Daoy (cell line): ENCODE measurements around the gene TGFBI. TPM values are rescaled to one million over a fixed set of nuclear protein-coding genes. Genes with fewer than 3 reads are reported as not detected.

Experiments
- DNase-seq: peaks from one replicate; pipeline ENCODE4 v3.0.0-alpha.2; 2015; ENCODE audit warnings: low read depth
- total RNA-seq: library from RNA; depleted of rRNA; stranded (reverse); fragments of >200 nt; shearing (Covaris generic); gene quantifications from 2 replicates; pipeline ENCODE4 v1.2.3, GENCODE V29; 2014

The TGFBI gene
- total RNA-seq, 1 experiment from 2014 or later, result 1,682 TPM

DNA sequence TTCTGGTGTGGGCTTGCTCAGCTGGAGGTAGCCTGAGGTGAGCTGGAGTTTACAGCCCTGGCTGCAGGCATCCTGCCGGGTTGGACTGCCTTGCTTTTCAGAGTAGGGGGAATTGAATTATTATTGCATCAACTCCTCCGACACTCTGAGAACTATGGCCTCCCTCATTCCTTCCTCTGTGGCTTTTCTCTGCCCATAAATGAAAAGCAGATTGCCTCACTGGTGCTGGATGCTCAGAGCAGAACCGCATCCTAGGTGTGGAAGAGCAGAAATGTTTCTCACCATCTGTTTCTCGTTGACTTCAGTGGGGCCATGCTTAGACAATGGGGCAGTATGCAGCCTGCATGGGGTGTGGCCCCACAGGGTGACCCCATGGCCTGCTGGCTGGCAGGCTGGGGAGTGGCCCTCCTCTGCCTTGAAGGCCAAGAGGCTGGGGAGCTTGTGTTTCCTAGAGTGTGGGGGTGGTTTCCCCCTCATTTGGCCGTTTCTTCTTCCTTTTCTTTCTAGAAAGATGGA is 27.3 kb upstream of the TGFBI start:
- DNase-seq, result peak; percentile 44

DNA sequence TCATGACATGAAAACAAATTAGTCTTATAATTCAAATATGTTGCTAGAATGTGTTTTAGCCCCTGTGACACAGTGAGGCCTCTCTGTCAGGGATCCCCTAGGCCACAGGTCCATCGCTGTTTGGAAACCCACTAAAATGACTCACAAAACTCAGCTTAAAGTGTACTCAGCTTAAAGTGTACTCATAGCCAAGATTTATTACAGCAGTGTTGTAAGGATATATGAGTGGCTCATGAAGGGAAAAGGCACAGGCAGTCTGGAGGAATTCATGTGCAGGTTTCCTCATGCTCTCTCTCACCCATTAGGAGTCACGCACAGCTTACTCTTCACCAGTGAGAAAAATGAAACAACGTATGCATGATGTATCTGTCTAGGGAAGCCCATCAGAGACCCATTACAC is 24.4 kb upstream of the TGFBI start:
- peak; percentile 74 for DNase-seq

DNA sequence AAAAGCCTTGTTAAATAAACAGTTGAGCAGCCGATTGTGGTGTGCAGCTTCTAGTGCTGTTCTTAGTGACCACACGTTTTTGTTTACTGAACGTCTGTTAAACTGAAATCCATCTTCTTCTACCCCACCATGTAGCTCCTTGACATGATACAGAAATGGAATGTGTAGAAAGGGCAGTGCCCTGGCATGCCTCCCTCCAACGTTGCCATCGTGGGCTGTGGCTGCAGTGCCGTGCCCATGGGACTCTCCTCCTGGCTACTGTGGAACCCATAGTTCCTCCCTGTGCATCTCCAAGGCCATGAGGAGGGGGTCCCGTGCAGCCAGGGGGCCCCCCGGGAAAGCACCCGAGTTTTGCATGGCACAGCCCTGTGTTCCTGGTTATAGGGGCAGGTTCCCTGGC is 23.3 kb upstream of the TGFBI start:
- no peak for DNase-seq

DNA sequence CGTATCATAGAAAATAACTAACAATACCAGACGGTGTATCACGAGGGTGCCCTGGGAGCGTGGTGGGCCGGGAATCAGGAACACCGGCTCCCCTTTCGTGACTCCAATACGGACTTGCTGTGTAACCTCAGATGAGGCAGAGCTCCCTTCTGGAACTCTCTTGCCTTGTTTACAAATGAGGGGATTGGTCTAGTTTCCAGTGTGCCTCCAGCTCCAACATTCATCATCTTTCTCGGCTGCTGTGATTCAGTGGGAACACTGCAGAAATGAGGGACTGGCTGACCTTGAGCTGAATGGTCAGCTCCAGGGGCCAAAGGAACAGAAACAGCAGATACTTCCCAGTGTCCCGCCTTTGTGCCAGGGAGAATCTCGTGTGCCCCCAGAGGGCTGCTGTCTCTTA is 22.6 kb upstream of the TGFBI start:
- DNase-seq, result peak; percentile 81

DNA sequence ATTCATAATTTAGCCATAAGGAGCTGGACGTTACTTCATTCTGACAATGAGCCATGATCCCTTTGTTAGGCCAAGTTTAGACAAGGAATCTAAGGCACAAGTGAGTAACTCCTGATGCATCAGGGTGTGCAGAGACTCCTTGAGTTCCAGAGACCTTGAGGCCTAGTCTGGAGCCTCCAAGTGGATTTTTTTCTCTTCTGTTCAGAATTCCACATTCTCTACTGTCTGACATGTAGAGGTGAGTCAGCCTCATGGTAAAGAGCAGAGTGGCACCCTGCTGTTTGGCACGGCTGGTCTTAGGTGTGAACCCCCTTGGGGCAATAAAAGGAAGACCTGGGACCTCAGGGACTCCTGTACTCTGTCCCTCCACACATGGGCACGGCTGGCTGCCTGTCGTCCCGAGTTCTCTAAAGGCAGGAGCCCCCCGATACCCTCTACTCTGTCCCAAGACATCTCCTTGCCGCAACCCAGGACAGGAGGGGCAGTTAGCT is 22.0 kb upstream of the TGFBI start:
- DNase-seq, result peak; percentile 94

DNA sequence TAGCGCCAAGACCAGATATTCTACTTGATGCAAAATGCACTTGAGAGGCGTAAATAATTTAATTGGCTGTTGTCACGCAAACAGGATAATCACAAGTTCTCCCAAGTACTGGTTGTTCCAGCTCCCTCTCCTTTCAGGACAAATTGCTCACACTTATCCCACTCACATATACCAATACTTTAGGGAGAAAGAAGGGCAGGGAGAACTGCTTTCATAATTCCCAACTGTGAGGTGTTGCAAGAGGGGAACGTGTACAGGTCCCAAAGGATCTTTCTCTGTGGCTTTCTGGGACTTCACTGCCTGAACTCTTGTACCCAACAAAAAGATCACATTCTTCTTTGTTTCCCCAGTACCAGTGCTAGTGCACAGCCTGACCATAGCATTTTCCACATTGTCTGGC is 21.5 kb upstream of the TGFBI start:
- no peak for DNase-seq

DNA sequence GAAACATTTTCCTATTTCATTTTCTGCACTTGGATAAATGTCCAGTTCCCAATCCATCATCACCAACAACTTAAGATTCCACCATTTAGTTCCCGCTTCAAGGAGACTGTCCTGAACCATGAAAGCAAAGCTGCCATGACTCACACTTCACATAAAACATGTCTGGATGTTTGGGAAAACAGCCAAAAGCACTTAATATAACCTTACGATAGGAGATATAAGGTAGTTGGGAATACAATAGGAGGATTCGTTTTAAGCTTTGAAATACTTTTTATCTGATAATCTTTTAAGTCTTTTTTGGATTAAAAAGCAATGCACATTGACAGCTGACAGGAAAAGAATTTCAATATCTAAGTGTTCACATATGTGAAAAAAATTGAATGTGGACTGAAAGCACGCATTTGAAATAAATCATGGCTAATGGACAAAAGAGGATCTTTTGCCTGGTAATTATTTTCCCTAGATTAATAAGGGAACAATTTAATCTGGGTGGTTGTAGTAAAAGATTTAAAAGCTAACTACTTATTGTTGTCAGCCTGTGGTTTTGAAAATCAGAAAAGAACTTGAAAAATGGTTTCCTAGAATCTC is 17.3 kb upstream of the TGFBI start:
- peak; percentile 89 for DNase-seq

DNA sequence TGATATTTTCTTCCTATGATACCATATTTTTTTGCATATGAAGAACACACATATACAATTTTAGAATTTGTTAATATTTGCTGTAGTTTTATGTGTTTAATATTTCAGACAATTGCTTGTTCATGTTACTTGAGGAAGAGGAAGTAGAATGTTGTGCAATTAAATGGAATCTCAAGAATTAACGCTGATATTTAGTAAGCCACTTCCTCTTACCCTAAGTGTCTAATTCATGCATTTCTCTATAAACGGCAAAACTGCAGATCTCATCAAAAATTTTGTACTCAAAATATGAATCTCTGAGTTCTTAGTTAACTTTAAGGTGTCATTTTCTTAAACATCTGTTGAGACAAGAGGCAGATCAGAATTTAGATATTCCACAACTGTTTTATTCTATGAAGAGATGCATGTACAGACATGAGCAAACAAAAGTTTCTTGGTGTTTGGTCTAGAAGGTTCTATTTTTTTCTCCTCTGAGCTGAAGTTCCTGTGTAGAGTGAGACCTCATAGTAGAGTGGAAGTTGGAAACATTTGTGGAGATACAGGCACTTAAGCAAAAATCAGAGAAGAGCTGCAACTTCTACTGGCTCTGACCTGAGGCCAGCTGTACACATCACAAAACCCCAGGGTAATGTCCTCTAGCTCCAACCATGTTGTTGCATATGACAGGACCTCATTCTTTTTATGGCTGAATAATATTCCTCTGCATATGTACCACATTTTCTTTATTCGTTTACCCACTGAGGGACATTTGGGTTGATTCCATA is 16.6 kb upstream of the TGFBI start:
- DNase-seq, result no peak

DNA sequence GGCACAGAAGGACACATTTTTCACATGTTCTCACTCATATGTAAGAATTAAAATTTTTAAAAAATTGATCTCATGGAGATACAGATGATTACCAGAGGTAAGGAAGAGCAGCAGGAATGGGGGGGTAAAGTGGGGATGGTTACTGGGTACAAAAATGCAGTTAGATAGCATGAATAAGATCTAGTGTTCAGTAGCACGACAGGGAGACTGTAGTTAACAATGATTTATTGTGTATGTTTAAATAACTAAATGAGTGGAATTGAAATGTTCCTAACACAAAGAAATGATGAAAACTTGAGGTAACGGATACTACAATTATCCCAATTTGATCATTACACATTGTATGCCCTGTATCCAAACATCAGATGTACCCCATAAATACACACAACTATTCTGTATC is 15.2 kb upstream of the TGFBI start:
- DNase-seq, result no peak

DNA sequence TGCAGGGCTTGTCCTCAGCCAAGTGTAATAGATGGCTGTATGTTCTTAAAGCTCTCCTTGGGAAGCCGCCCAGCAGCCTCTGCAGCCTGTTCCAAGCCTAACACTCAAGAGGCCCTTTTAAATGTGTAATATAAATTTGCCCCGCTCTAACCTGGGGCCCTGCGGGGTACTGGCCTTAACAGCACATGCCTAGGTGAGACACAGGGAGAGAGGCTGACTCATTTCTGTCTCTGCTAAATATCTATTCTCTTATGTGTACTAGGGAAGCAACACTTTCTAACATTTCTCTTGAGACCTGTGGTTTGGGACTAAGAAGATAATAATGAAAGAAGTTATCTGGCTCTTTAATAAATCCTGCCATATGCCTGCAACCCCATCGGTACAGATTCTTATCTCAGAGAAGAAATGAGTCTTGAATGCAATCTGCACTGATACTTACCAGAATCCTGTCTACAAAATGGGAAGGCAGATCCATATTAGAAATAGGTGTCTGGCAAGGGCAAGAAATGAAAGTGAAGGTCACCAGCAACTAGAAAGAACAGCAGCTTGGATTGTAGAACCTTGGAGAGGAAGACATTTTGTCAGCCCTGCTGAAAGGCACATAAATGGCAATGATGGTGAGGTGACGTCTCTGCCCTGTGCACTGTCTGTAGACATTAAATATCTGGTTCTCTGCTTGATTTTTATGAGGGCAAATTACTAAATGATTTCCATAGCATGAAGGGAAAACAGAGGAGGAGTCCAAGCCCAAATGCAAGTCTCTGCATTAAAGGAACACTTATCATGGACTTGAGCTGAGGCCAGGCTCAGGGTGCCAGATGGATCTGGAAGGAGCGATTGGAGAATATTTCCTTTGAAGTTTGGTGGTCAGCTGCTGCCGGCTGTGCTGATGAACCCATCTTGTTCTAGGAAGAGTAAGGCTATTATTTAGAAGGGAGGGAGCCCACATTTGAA is 14.5 kb upstream of the TGFBI start:
- peak; percentile 77 for DNase-seq

DNA sequence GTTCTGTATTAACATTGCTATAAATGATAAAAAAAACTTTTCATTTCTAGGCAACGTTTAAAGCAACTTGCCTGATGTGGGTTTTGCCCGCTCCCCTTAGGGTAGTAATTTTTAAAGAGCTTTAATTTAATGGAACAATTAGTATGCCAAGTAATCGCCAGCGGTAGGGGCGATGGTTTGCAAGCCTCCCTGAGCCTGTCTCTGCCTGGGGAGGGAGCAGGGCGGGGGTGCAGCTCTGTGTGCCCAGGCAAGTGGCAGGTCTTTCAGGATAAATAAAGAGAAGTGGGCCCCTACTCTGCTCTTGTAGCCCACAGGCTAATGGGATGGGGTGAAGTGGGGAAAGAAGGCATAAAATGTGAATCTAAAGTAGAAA is 13.8 kb upstream of the TGFBI start:
- no peak for DNase-seq

DNA sequence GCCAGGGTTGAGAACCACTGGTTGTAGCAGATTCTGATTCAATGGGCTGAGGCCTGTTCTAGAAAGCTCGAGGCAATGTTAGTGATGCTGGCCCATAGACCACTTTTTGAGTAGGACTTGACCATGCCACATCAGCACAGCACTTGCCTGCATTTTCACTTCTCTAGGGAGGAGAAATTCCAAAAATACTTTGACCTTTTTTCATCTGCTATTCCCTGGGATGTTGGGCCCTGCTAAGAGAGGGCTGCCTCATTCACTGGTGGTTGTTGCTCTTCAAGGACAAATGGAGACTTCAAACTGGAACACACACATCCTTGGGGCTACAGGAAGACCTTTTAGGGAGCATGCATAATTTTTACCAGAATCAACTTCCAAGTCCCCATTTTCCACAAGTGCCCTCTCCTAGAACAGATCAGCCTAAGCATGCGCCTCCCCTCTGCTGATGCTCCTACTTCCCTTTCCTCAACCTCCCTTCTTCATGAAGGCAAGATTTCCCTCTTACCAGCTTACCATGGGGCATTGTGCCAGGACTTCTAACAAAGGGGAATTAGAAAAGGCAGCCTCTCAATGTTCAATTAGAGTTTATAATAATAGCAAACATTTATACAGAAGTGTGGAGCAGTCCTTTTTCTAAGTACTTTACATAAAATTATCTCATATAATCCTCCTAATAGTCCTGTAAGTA is 12.7 kb upstream of the TGFBI start:
- no peak for DNase-seq

DNA sequence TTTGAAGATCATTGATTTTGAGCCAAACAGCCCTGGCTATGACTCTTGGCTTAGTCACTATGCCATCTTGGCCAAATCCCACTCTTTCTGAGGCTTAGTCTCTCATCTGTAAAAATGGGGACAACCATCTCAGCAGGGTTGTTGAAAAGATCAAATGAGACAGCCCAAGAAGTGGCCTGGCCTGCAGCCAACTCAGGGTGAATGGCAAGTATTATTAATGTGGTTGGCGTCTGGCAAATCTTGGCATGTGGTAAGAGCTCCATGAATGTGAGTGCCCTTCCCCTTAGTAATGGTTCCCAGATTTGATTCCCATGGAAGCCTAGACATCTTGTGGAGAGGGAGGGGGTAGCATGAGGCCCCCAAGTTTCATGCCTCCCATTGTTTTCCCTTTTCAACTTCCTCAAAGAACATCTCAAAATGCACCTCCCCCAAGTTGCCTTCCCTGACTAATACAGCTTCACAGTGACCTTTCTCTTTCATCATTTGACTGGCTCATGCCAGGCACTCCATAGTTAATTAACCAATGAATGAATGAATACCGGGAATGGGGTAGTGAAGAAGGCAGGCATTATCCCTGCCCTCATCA is 11.8 kb upstream of the TGFBI start:
- DNase-seq, result peak; percentile 100

DNA sequence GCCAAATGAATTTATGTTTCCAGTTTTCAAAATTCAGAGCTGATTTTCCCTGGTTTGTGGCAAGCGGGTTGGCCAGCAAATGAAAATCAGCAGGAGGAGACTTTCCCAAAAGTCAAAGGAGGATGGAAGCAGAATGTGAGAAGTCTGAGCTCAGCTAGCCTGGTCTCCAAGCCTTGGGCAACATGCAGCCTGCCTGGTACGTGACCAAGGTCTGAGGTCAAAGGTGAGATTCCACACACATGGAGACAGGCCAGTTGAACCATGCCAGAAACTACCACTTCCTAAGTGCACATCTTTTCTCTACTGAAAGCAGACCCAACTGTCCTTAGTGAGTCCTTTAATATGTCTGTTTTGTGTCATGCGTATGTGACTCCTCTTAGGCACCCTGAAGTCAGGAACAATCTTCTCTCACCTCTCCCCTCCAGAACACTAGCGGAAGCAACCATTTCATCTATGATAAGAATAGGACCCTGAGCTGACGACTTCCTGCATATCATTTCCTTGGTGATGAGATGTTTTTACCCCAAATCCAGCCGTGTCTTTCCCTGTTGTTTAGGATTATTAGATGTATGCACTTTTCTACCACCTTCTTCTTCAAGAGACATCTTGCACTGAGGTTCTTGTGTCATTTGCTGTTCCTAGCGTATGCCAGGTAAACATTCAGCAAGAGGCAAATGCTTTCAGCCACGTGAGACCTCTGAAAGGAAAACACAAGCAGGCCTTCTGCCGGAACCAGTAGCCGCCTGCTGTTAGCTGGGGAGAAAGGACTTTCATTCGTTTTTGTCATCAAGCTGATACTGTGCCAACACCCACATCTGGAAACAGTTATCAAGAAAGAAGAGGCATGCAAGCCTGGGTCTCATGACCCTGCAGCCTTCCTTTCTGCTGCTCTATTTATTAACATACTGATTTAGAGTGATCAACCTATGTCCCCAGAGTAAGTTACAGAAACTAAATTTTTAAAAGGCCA is 9.7 kb upstream of the TGFBI start:
- peak; percentile 99 for DNase-seq

DNA sequence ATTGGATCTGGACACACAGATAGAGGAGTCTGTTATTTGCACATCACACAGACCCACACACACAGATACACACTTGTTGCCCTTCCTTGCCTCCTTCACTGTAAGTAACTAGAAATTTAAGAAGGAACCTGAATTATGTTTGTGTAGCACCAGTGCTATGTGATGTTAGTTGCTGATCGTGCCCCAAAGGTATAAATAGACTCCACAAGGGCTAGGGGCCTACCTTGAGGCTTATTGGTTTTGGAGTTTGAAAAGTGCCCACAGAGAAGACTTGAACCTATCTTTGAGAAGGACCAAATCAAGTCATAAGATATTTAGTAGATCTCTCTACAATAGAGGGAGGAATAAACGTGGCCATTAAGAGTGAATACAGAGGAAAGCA is 8.8 kb upstream of the TGFBI start:
- DNase-seq, result no peak

DNA sequence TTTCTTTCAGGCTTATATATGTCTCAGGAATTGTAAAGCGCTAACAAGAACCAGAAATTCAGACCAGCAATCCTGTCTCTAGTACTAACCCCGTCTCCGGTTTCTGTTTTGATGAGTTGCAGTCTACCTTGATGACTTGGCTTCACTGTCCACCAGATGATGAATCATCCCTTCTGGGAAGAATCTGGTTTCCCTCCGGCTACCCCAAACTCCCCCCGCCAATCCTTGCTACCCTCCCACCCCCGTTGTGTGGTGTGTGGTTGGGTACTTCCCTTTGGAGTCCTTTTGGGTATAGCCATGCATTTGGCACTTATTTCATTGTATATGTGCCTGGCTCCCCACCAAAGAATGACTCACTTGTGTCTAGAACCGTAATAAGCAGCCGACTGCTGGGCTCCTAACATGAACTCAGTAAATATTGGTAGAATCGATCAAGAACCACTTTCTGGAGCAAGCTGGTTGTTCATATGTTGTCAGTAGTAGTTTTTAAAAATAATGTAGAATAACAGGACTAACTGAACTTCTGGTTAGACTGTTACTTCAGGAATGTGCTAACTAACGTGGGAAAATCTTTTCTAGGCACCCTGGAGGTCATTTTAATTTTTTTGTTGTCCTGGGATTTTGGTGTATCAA is 8.3 kb upstream of the TGFBI start:
- DNase-seq, result peak; percentile 99

DNA sequence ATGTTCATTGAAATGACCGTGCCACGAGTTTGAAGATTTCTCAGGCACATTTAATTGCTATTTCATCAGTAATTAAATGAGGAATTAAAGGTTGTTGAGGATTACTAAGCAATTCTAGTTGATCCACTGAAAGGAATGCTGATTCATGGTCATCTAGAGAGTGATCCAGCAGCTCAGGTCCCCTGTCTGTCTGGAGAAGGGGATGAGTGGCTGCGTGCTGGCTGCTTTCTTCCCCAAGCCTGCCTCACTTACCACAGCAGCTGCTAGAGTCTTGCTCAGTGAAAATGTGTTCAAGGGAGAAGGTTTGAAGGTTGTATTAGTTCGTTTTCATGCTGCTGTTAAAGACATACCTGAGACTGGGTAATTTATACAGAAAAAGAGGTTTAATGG is 7.8 kb upstream of the TGFBI start:
- DNase-seq, result peak; percentile 65

DNA sequence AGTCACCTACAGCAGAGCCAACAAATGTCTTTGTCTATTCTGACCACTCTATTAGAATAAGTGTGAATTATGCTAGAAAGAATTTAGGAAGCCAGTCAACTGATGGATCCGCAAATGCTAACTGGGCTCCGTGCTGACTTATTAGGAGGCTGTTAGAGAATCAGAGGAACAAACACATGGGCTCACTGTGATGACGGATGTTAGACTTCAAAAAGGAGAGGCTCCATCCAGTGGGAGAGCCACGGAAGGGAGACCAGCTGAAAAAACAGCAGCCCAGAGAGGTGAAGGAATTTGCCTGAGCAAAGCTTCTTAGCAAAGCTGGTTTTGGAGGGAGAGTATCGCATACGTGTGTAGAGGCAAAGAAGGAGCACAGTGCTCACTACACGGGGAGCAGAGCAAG is 5.8 kb upstream of the TGFBI start:
- DNase-seq, result no peak

DNA sequence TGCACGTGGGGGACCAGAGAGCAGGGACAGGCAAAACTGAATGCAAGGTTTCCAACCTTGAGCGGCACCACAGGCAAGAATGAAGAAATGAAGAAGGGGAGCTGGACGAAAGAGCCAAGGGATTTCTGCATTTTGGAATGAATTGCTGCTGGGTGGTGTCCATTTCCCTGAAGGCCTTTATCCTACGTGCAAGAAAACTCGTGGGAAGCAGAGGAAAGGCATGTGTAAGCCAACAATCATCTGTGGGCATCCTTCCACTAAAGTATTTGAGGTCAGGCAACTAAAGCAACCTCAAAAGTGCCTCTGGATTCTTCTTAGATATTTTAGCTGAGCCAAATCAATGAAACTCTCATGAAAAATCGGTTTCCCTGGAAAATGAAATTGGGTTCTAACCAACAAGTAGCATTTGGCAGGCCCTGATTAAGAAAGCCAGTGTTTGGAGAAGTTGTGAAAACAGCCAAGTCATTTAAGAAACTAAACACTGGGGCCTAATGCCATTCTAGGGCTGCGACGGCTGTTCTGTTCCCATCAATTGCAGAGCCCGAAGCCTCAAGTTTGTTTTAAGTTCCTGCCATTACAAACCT is 4.7 kb upstream of the TGFBI start:
- DNase-seq, result no peak
